Activated CD4-positive, alpha-beta memory T cell treated with anti-CD3 and anti-CD28 coated beads for 36 hours (primary cell): ENCODE data around the gene TNFRSF25. TPM values are rescaled to one million over a fixed set of nuclear protein-coding genes. Genes with fewer than 3 reads are reported as not detected.
A peak's percentile ranks its signal among the peaks of the same experiment; 100 is the strongest.
"Not testable (repeated sequence)": the region's sequence is repeated elsewhere in the genome, so short reads cannot be mapped to it uniquely, and the experiment has no call there.

Source experiments
- CTCF ChIA-PET: fragments of 350-600 bp; sonication (Branson Sonifier 250); formaldehyde crosslinking; loops from one replicate; lab custom pipeline; 2021; ENCODE audit warnings: antibody characterized with exemption, inconsistent platforms; lab: Charles Lee
- POLR2A ChIA-PET: fragments of 350-600 bp; sonication (Branson Sonifier 250); formaldehyde crosslinking; loops from one replicate; lab custom pipeline; 2021; ENCODE audit warnings: antibody characterized with exemption; lab: Charles Lee
- DNase-seq: peaks from one replicate; pipeline ENCODE4 v3.0.0-alpha.2; 2020
- H3K27ac Mint-ChIP-seq: one replicate; pipeline ENCODE4 v1.8.0; 2021; ENCODE audit warnings: mixed read lengths
- H3K27me3 Mint-ChIP-seq: one replicate; pipeline ENCODE4 v1.8.0; 2021; ENCODE audit warnings: mixed read lengths
- H3K36me3 Mint-ChIP-seq: one replicate; pipeline ENCODE4 v1.8.0; 2021; ENCODE audit warnings: mixed read lengths
- H3K4me1 Mint-ChIP-seq: one replicate; pipeline ENCODE4 v1.8.0; 2021; ENCODE audit warnings: low read depth, mixed read lengths
- H3K4me3 Mint-ChIP-seq: one replicate; pipeline ENCODE4 v1.8.0; 2021; ENCODE audit warnings: mild to moderate bottlenecking, mixed read lengths
- H3K9me3 Mint-ChIP-seq: one replicate; pipeline ENCODE4 v1.8.0; 2021; ENCODE audit warnings: mixed read lengths
- intact Hi-C: fragments of 100-400 bp; cut with micrococcal nuclease; formaldehyde crosslinking; loops from one replicate; pipeline ENCODE4 v1.15.1; 2023
- total RNA-seq, 2 experiments: library from RNA; stranded (reverse); gene quantifications; one replicate each; pipeline ENCODE4 v1.2.3, GENCODE V29; 2021

TNFRSF25 gene
- total RNA-seq, 2 experiments from 2014 or later: 90.0 to 97.4 TPM

DNA sequence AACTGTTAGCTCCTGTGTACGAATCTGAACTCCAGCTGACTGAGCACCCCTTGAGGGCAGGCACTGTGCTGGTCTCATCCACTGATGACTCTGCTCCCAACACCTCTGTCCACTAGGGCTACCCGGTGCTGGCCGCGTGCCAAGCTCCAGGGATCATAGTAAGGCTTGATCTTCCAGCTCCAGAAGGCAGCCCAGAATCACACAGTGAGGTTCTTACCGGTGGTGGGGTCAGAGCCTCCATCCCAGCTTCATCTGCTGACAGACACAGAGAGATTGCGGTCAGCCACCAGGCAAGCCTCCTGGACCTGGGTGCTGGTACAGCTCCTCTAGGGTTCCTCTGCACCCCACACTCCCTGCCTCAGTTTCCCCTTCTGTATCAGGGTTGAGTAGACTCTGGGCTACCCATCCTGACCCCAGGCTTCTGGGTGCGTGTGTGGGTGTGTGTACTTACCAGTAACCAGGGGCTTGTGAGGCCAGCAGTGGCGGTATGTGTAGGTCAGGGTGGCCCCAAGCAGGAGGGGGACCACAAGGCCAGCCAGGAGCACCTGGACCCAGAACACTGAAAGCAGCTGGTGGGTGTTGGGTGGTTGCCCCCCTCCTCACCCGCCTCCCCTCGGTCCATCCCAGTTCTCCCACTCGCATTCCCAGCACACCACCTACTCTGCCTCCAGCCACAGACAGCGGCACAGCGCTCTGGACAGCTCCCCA, 3.4 kb downstream of the TNFRSF25 start:
- DNase-seq: no peak
- peak overlapping the region; percentile 15 for H3K4me3 Mint-ChIP-seq
- H3K4me1 Mint-ChIP-seq: peaks cover 58% of the 10 kb centered on the region
- H3K27ac Mint-ChIP-seq: peak overlapping the region; percentile 81
- CTCF ChIA-PET: interaction anchor here (0.8 to 2.9 kb wide), 8 partner anchors 8 to 39 kb away, joined by 3 to 12 read pairs (median 4); no protein-coding TSS in a partner anchor
- POLR2A ChIA-PET: no interaction called here
- H3K9me3 Mint-ChIP-seq: no peaks in the 10 kb centered on the region
- intact Hi-C loops: loop anchor here (5.0 kb wide), 1 partner anchor 265 kb away; the partner anchor contains the start of gene RPL22
- H3K27me3 Mint-ChIP-seq: no peaks in the 10 kb centered on the region
- H3K36me3 Mint-ChIP-seq: peaks cover 35% of the 10 kb centered on the region

DNA sequence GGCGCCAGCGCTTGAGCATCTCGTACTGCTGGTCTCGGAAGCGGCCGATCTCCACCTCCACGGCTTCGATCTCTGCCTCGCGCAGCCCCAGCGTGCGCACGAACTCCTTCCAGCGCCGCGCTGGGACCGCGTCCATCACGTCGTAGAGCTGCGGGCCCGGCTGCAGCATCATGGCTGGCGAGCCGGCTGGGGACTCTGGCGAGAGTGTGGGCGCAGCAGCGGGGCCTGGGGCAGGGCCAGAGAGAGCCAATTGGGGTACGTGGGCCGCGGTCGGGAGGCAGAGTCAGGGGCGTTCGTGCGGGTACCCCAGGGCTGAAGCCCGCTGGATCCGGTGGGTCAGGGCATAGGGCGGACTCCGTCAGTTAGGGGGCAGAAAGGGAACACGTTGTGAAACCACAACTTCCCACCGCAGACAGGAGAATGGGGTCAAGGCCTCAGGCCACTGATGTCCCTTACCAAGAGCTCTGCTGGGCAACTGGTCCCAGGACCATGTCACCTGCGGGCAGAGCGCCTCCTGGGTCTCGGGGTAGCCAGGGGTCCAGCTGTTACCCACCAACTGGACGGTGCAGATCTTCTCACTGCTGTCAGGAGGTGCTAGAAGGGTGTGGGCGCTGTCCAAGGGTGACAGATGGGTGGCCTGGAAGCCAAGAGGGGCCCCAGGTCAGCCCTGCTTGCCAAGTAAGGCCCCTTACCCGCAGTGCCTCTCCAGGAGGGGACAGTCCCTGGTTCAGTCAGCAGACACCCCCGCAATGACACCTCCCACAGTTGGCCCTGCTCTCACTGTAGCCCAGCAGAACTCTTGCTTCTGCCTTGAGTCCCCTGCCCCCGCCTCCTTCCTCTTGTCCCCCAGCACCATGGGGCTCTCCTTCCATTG, 4.2 kb downstream of the TNFRSF25 start:
- CTCF ChIA-PET: interaction anchor here (0.9 to 2.9 kb wide), 5 partner anchors 11 to 39 kb away, joined by 3 to 12 read pairs (median 4); no protein-coding TSS in a partner anchor
- peak; percentile 60 for DNase-seq
- Mint-ChIP-seq H3K27ac (peak overlapping the region; percentile 81), H3K4me3 (peak overlapping the region; percentile 15), H3K27me3 (no peaks in the 10 kb centered on the region), H3K9me3 (no peaks in the 10 kb centered on the region), H3K36me3 (peaks cover 35% of the 10 kb centered on the region), H3K4me1 (peaks cover 55% of the 10 kb centered on the region)
- POLR2A ChIA-PET: no interaction called here
- intact Hi-C loops: loop anchor here (2.0 to 5.0 kb wide), 2 partner anchors 141 to 264 kb away; partner anchors contain the start of genes KLHL21 and RPL22

DNA sequence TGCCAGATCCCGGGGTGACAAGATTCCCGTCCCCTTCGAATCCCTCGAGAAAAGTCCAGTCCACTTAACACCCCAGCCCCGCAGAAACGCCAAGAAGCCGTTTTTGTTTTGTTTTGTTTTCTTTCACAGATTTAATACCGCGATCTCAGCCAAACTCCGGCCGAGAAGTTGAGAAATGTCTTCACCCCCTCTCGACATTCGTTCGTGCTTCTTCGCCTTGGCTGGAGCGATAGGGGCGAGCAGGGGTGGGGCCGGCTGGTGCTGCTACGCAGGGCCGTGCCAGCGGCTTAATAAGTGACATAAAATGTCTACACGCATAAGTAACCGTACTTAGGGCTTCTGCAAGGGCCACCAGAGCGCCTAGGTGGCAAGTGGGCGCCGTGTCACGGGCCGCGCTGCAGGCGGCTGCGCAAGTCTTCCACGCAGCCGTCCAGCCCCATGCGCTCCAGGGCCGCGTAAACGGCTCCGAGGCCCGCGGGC, 4.9 kb downstream of the TNFRSF25 start:
- DNase-seq: no peak
- CTCF ChIA-PET: interaction anchor here (1.4 to 3.2 kb wide), 5 partner anchors 11 to 38 kb away, joined by 5 to 22 read pairs (median 14); partner anchors contain the start of gene PLEKHG5
- Mint-ChIP-seq H3K9me3 (no peaks in the 10 kb centered on the region), H3K27ac (peak overlapping the region; percentile 95), H3K27me3 (peaks cover 2% of the 10 kb centered on the region), H3K36me3 (peaks cover 35% of the 10 kb centered on the region), H3K4me3 (peak overlapping the region; percentile 81), H3K4me1 (peaks cover 50% of the 10 kb centered on the region)
- POLR2A ChIA-PET: interaction anchor here (1.0 to 1.5 kb wide), 4 partner anchors 12 to 226 kb away, joined by 3 to 8 read pairs (median 4); no protein-coding TSS in a partner anchor
- intact Hi-C loops: loop anchor here (2.0 to 5.0 kb wide), 2 partner anchors 142 to 264 kb away; partner anchors contain the start of genes KLHL21 and RPL22

DNA sequence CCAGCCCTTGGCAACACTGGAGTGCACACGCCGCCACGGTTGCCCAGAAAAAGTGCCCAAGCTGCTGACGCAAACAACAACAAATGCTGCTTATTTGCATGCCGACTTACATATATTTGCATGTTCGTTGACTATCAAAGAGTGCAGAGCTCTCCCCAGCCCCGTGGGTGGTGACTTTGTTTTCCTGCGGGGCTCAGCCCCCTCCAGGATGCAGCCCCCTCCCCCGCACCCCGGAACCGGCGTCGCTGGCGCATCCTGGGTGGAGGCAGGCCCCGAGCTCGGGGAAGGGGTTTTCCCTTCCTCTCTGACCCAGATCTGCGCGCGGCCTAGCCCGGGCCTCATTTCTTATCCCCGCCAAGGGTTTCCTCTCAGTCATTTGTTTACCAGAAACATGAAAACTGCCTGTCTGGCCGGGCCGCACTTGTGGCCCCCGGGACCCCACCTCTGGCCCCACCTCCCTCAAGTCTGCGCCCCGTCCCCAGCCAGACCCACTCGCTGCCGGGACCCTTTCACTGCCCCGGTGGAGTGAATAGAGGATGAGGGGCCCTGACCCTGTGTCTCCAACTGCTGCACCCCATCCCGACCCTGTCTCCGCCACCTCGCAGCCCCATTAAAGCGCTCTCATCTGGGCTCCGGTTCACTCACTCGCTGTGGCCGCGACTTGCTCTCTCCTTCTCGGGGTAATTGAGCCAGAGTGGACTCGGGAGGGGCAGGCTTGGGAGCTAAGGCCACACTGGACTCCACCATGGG, 5.5 kb downstream of the TNFRSF25 start:
- peak overlapping the region; percentile 95 for H3K27ac Mint-ChIP-seq
- ChIA-PET CTCF (interaction anchor here (0.8 to 3.2 kb wide), 8 partner anchors 12 to 214 kb away, joined by 3 to 22 read pairs (median 9); partner anchors contain the start of gene PLEKHG5), POLR2A (interaction anchor here (0.6 to 1.5 kb wide), 7 partner anchors 11 to 225 kb away, joined by 3 to 8 read pairs (median 4); partner anchors contain the start of gene ICMT)
- no peaks in the 10 kb centered on the region for H3K9me3 Mint-ChIP-seq
- H3K27me3 Mint-ChIP-seq: peaks cover 2% of the 10 kb centered on the region
- peaks cover 35% of the 10 kb centered on the region for H3K36me3 Mint-ChIP-seq
- DNase-seq: peak; percentile 94
- peak overlapping the region; percentile 81 for H3K4me3 Mint-ChIP-seq
- intact Hi-C loops: loop anchor here (2.0 to 5.0 kb wide), 2 partner anchors 142 to 263 kb away; partner anchors contain the start of genes KLHL21 and RPL22
- H3K4me1 Mint-ChIP-seq: peaks cover 52% of the 10 kb centered on the region

DNA sequence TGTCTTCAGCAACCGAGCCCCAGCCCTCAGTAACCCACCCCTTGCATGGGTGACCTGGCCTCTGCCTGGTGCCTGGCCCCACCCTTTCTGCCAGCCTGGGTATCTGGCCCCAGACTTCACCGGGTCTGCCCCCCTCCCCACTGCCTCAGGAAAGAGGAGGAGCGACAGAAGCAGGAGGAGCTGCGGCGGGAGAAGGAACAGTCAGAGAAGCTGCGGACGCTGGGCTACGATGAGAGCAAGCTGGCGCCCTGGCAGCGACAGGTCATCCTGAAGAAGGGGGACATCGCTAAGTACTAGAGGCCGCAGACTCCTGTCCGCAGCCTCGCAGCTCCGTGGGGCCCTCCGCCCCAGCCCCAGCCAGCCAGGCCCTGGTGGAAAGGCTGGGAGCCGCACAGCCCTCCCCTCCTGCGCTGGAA, 6.1 kb downstream of the TNFRSF25 start:
- intact Hi-C loops: loop anchor here (2.0 to 5.0 kb wide), 2 partner anchors 143 to 263 kb away; partner anchors contain the start of genes KLHL21 and RPL22
- Mint-ChIP-seq H3K27me3 (peaks cover 2% of the 10 kb centered on the region), H3K27ac (peak overlapping the region; percentile 95), H3K4me3 (peak overlapping the region; percentile 81), H3K36me3 (peaks cover 35% of the 10 kb centered on the region), H3K4me1 (peaks cover 53% of the 10 kb centered on the region), H3K9me3 (no peaks in the 10 kb centered on the region)
- DNase-seq: peak; percentile 86
- ChIA-PET POLR2A (interaction anchor here (0.6 to 1.5 kb wide), 6 partner anchors 10 to 224 kb away, joined by 3 to 8 read pairs (median 4); partner anchors contain the start of gene ICMT), CTCF (interaction anchor here (0.8 to 3.2 kb wide), 9 partner anchors 12 to 214 kb away, joined by 3 to 22 read pairs (median 6); partner anchors contain the start of gene PLEKHG5)

DNA sequence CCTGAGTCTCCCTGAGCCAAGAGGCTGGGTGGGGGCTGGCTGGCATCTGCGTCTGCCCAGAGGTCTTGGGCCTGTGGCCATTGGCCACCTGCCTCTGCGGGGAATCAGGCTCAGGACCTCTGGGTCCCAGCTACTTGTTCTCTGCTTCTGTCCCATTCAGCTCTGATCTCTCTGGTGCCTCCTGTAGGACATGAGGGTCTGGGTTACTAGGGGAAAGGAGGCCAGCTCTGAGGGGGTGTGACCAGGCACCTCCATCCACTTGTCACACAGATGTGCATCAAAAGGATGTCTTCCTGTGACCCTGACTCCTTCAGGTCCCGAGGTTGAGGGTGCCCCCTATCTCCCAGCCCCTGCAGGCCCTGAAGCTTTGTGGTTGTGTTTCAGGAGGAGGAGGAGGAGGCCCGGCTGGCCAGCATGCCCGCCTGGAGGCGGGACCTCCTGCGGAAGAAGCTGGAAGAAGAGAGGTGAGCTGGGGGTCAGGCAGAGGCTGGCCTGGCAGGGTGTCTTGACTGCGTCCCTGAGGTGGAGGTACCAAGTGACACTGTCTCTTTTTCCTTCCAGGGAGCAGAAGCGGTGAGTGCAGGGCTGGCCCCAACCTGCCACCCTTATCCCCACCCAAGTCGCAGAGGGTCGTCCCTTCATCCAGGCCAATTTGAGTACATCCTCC, 9.0 kb downstream of the TNFRSF25 start:
- Mint-ChIP-seq H3K27me3 (peaks cover 16% of the 10 kb centered on the region), H3K36me3 (peaks cover 14% of the 10 kb centered on the region), H3K27ac (no peak overlapping the region), H3K4me1 (peaks cover 35% of the 10 kb centered on the region), H3K9me3 (no peaks in the 10 kb centered on the region), H3K4me3 (no peak overlapping the region)
- DNase-seq: no peak
- POLR2A ChIA-PET: no interaction called here
- CTCF ChIA-PET: interaction anchor here (0.9 to 3.5 kb wide), 3 partner anchors 10 to 17 kb away, joined by 3 to 36 read pairs (median 6); no protein-coding TSS in a partner anchor
- intact Hi-C loops: no loop called here

DNA sequence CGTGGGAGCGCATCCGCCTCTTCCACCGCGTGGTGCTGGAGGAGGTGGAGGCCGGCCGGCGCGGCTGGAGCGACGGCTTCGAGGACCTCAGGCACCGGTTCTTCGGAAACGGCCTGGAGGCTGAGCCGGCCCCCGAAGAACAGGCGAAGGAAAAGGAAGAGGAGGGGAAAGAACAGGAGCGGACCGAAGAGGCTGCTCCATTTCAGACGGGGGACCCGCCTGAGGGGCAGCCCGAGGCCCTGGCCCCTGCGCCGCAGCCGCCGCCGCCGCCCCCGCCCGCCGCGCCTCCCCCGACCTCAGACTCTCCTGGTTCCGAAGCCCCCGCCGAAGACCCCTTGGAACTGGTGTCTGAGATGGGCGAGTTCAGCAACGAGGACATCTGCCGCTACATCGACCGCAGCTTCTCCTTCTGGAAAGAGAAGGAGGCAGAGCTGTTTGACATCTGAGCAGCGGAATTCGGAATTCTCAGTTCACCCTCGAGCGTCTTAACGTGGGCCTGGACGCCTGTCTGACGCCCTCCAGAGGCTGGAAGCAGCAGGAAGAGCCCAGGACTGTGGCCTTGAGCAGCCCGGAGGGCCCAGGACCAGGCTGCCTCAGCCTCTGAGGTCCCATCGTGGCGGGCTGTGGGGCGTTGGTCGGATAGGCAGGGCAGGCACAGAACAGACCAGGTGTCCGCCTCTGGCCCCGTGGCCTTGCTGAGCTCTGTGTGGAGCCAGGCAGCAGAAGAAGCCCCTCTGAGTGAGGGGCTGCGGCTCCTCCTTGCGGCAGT, 10.0 kb downstream of the TNFRSF25 start:
- Mint-ChIP-seq H3K27me3 (peaks cover 18% of the 10 kb centered on the region), H3K4me1 (peaks cover 27% of the 10 kb centered on the region)
- H3K27ac Mint-ChIP-seq, intact Hi-C loops, POLR2A ChIA-PET, H3K9me3 Mint-ChIP-seq, H3K4me3 Mint-ChIP-seq, DNase-seq, H3K36me3 Mint-ChIP-seq: not testable (repeated sequence)
- CTCF ChIA-PET: interaction anchor here (1.8 to 3.5 kb wide), 5 partner anchors 8 to 208 kb away, joined by 5 to 36 read pairs (median 10); no protein-coding TSS in a partner anchor

DNA sequence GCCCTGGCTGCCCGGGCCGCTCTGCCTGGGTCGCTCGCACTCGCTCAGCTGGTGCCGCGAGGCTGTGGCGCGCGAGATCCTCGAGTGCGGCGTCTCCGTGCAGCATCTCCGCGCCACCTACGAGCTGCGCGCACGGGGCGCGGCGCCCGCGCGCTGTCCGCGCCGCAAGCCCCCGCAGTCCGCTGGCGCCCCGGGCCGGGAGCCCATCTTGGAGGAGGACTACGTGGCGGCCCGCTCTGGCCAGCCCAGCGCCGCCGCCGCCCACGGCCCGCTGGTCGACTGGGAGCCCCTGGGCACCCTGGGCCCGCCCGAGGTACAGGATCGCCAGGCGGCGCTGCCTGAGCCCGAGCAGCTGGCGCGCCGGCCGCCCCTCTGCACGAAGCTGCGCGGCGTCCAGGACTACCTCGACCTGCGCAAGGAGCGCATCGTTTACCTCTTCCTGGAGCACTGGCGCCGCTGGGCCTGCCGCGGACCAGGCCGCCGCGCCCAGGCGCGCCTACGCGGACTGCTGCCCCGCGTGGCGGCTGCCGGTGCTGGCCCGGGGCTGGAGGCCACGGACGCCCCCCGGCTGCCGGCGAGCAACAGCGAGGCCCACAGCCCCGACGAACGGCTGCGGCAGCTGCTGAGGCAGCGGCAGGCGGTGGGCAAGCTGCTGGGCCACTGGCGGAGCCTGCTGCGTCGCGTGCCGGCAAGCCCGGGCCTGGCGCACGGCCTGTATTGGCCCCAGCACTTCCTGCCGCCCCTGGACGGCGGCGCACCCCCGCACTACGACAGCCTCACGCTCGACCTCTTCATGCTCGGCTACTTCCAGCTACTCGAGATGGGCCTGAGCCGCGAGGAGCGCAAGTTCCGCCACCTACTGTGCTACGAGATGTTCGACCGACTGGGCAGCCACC, 10.9 kb downstream of the TNFRSF25 start:
- DNase-seq: peak; percentile 49

More for the DNA sequence above, 10.9 kb downstream of the TNFRSF25 start:
- Mint-ChIP-seq H3K27ac (no peak overlapping the region), H3K4me3 (no peak overlapping the region), H3K4me1 (peaks cover 18% of the 10 kb centered on the region), H3K36me3 (no peaks in the 10 kb centered on the region), H3K27me3 (peaks cover 25% of the 10 kb centered on the region), H3K9me3 (no peaks in the 10 kb centered on the region)
- CTCF ChIA-PET: interaction anchor here (0.7 to 3.5 kb wide), 10 partner anchors 9 to 208 kb away, joined by 3 to 36 read pairs (median 4); no protein-coding TSS in a partner anchor
- POLR2A ChIA-PET: no interaction called here
- intact Hi-C loops: no loop called here
